Measurements from ENCODE around the gene GPR141.

- no peak for TF ChIP-seq REST (IDR thresholded peaks at IDR 0.05; ENCODE audit: low read depth)
- TF ChIP-seq EP300 (IDR thresholded peaks at IDR 0.05; ENCODE audit: borderline replicate concordance): no peak
- TF ChIP-seq CREB1 (IDR thresholded peaks at IDR 0.05; ENCODE audit: low read depth): no peak
- no peak for TF ChIP-seq YY1 (IDR thresholded peaks at IDR 0.05; ENCODE audit: low read depth)
- no peak for TF ChIP-seq TAF1 (IDR thresholded peaks at IDR 0.05; ENCODE audit: low read depth)
- TF ChIP-seq FOXM1 (IDR thresholded peaks at IDR 0.05; ENCODE audit: borderline replicate concordance, low read depth): no peak
- no peak for TF ChIP-seq RAD21 (IDR thresholded peaks at IDR 0.05; ENCODE audit: low read depth)
Observed at GRCh38 chr7:37709631-37710509, 26.3 kb downstream of the GPR141 start.
